DND-41 (cell line): ENCODE data around the gene CAMKMT.
A peak's percentile ranks its signal among the peaks of the same experiment; 100 is the strongest.
"Not testable (repeated sequence)": the region's sequence is repeated elsewhere in the genome, so short reads cannot be mapped to it uniquely, and the experiment has no call there.

Experiments
- ATAC-seq: fragments of 200-7000 bp; cut with Tn5 transposase; 3 replicates; pipeline ENCODE4 v1.9.1; 2021; ENCODE audit warnings: low read depth; ENCODE audit not compliant: insufficient read depth
- DNase-seq: peaks from one replicate; pipeline ENCODE4 v3.0.0-alpha.2; 2020
- H2AFZ ChIP-seq: 2 replicates; pipeline ENCODE4 v1.6.0; 2012; ENCODE audit warnings: low read depth, low read length
- H3K27ac ChIP-seq: 2 replicates; pipeline ENCODE4 v1.5.1; 2012; ENCODE audit warnings: low read length, inconsistent platforms
- H3K27me3 ChIP-seq: fragments of 200-600 bp; sonication (generic); 2 replicates; pipeline ENCODE4 v1.6.0; 2012; ENCODE audit warnings: low read length, mild to moderate bottlenecking, inconsistent platforms; ENCODE audit not compliant: insufficient read depth, poor library complexity
- H3K36me3 ChIP-seq: 2 replicates; pipeline ENCODE4 v1.5.1; 2012; ENCODE audit warnings: low read length, inconsistent platforms; ENCODE audit not compliant: insufficient read depth
- H3K4me1 ChIP-seq: 2 replicates; pipeline ENCODE4 v1.5.1; 2012; ENCODE audit warnings: mild to moderate bottlenecking, low read length; ENCODE audit not compliant: insufficient read depth
- H3K4me2 ChIP-seq: 2 replicates; pipeline ENCODE4 v1.6.0; 2012; ENCODE audit warnings: mild to moderate bottlenecking, moderate library complexity, low read length, inconsistent platforms; ENCODE audit not compliant: insufficient read depth
- H3K4me3 ChIP-seq, 2 experiments: fragments of 200-600 bp in 1 of 2; shearing (Covaris generic) in 1 of 2; 2 replicates each; pipeline ENCODE4 v1.5.1; 2012 to 2016; ENCODE audit warnings: inconsistent platforms in 2 of 2, low read length in 2 of 2, mild to moderate bottlenecking in 2 of 2, low read depth in 1 of 2, moderate library complexity in 1 of 2
- H3K79me2 ChIP-seq: 2 replicates; pipeline ENCODE4 v1.6.0; 2012; ENCODE audit warnings: low read length, inconsistent platforms; ENCODE audit not compliant: insufficient read depth
- H3K9ac ChIP-seq: 2 replicates; pipeline ENCODE4 v1.6.0; 2012; ENCODE audit warnings: low read depth, mild to moderate bottlenecking, inconsistent platforms, low read length, moderate library complexity
- H3K9me3 ChIP-seq: 2 replicates; pipeline ENCODE4 v1.5.1; 2012; ENCODE audit warnings: low read length, moderate library complexity, mild to moderate bottlenecking, inconsistent platforms; ENCODE audit not compliant: insufficient read depth, severe bottlenecking
- H4K20me1 ChIP-seq: 2 replicates; pipeline ENCODE4 v1.6.0; 2012; ENCODE audit warnings: low read length; ENCODE audit not compliant: insufficient read depth
- EZH2 ChIP-seq: IDR thresholded peaks from 3 replicates; pipeline ENCODE4 v1.6.1; 2012; ENCODE audit warnings: borderline replicate concordance, low read depth, mild to moderate bottlenecking, moderate library complexity, low read length, inconsistent platforms; ENCODE audit not compliant: severe bottlenecking
- TF ChIP-seq, protein P1 (sequence below): IDR thresholded peaks from 2 replicates; pipeline ENCODE4 v1.5.1; 2012; ENCODE audit warnings: borderline replicate concordance, low read length, moderate library complexity, mild to moderate bottlenecking; ENCODE audit not compliant: poor library complexity, severe bottlenecking; ENCODE audit errors: extremely low read depth

Gene CAMKMT

DNA sequence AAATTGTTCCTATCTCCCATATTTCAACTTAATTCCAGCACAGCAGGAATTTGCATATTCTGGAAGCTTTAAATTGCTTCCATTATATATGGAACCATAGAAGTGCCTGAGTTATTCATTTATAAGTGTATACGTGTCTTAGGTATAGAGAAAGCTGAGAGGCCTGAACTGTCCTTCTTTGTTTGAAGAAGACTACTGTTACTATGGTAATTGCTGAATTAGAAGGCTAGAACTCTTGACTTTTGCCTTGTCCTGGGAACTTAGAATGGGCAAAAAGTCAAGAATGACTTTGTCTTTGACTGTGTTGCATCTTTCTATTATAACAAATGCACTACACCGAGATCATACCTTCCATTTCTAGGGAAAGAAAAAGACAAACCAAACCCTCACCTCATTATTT lies 15.7 kb downstream of the CAMKMT start:
- no peak overlapping the region for H3K9ac ChIP-seq
- no peaks in the 10 kb centered on the region for H3K4me1 ChIP-seq
- no peak overlapping the region for H3K27ac ChIP-seq
- no peak overlapping the region for H3K4me3 ChIP-seq
- no peak for DNase-seq
- no peak for TF ChIP-seq EZH2
- TF ChIP-seq, protein P1, sequence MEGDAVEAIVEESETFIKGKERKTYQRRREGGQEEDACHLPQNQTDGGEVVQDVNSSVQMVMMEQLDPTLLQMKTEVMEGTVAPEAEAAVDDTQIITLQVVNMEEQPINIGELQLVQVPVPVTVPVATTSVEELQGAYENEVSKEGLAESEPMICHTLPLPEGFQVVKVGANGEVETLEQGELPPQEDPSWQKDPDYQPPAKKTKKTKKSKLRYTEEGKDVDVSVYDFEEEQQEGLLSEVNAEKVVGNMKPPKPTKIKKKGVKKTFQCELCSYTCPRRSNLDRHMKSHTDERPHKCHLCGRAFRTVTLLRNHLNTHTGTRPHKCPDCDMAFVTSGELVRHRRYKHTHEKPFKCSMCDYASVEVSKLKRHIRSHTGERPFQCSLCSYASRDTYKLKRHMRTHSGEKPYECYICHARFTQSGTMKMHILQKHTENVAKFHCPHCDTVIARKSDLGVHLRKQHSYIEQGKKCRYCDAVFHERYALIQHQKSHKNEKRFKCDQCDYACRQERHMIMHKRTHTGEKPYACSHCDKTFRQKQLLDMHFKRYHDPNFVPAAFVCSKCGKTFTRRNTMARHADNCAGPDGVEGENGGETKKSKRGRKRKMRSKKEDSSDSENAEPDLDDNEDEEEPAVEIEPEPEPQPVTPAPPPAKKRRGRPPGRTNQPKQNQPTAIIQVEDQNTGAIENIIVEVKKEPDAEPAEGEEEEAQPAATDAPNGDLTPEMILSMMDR, result no peak
- no peak overlapping the region for H2AFZ ChIP-seq
- ATAC-seq, result no peak
- H3K27me3 ChIP-seq, result no peaks in the 10 kb centered on the region
- H3K4me2 ChIP-seq, result no peak overlapping the region
- no peaks in the 10 kb centered on the region for H4K20me1 ChIP-seq
- H3K79me2 ChIP-seq, result no peaks in the 10 kb centered on the region
- H3K36me3 ChIP-seq, result no peaks in the 10 kb centered on the region
- H3K9me3 ChIP-seq, result no peaks in the 10 kb centered on the region

DNA sequence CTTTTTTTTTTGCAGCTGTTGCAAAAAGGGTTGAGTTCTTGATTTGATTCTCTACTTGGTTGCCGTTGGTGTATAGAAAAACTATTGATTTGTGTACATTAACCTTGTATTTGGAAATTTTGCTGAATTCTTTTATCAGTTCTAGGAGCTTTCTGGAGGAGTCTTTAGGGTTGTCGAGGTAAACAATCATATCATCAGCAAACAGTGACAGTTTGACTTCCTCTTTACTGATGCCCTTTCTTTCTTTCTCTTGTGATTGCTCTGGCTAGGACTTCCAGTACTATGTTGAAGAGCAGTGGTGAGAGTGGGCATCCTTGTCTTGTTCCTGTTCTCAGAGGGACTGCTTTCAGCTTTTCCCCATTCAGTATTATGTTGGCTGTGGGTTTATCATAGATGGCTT lies 23.5 kb downstream of the CAMKMT start:
- H3K27me3 ChIP-seq, H3K27ac ChIP-seq, H3K4me1 ChIP-seq, H3K79me2 ChIP-seq, H3K4me2 ChIP-seq, DNase-seq, H3K9ac ChIP-seq, H2AFZ ChIP-seq, H3K36me3 ChIP-seq, H3K9me3 ChIP-seq, ATAC-seq, H3K4me3 ChIP-seq, H4K20me1 ChIP-seq: not testable (repeated sequence)

- no peaks in the 10 kb centered on the region; the same call in 1 of the 2 replicates for H3K36me3 ChIP-seq
- no peaks in the 10 kb centered on the region for H3K9me3 ChIP-seq
- H3K4me1 ChIP-seq, result no peaks in the 10 kb centered on the region
- H4K20me1 ChIP-seq, result no peaks in the 10 kb centered on the region
- no peak overlapping the region for H3K9ac ChIP-seq
- ATAC-seq (peak; percentile 14; the same call in 1 of the 3 replicates), DNase-seq (peak; percentile 25)
- H3K4me3 ChIP-seq, result no peak overlapping the region
- no peaks in the 10 kb centered on the region for H3K79me2 ChIP-seq
- H3K27me3 ChIP-seq, result no peaks in the 10 kb centered on the region
- H2AFZ ChIP-seq, result no peak overlapping the region
- no peak overlapping the region for H3K27ac ChIP-seq
- TF ChIP-seq, protein P1, result no peak
- no peak for TF ChIP-seq EZH2
- H3K4me2 ChIP-seq, result no peak overlapping the region
Observed at GRCh38 chr2:44388877-44389276, 27.1 kb downstream of the CAMKMT start.

- Histone ChIP-seq H3K4me3 (no peak overlapping the region), H3K79me2 (no peaks in the 10 kb centered on the region), H3K9ac (no peak overlapping the region), H4K20me1 (no peaks in the 10 kb centered on the region), H3K27ac (no peak overlapping the region), H3K36me3 (no peaks in the 10 kb centered on the region; the same call in 1 of the 2 replicates), H3K4me1 (no peaks in the 10 kb centered on the region), H2AFZ (no peak overlapping the region), H3K27me3 (no peaks in the 10 kb centered on the region), H3K4me2 (no peak overlapping the region), H3K9me3 (no peaks in the 10 kb centered on the region)
- DNase-seq (no peak), ATAC-seq (no peak)
- TF ChIP-seq EZH2, result no peak
- TF ChIP-seq, protein P1, result peak; percentile 28
Observed at GRCh38 chr2:44389895-44390294, 28.1 kb downstream of the CAMKMT start.
